DOHH2 (cell line): ENCODE data around the gene CPNE8.

Experiments used
- H3F3A ChIP-seq: fragments of 200-600 bp; sonication (generic), shearing (Covaris generic); 2 replicates; pipeline ENCODE4 v1.6.0; 2016; ENCODE audit warnings: antibody characterized with exemption, mild to moderate bottlenecking; ENCODE audit not compliant: control insufficient read depth, insufficient read depth
- H3K27ac ChIP-seq: fragments of 200-600 bp; sonication (generic); 2 replicates; pipeline ENCODE4 v1.5.1; 2014; ENCODE audit warnings: low read depth, mild to moderate bottlenecking, low read length, moderate library complexity
- H3K27me3 ChIP-seq: fragments of 200-600 bp; sonication (generic); 2 replicates; pipeline ENCODE4 v1.6.1; 2014; ENCODE audit warnings: mild to moderate bottlenecking, low read length, mixed read lengths; ENCODE audit not compliant: control insufficient read depth
- H3K36me3 ChIP-seq: fragments of 200-600 bp; sonication (generic); 2 replicates; pipeline ENCODE4 v1.6.1; 2014; ENCODE audit warnings: mild to moderate bottlenecking, low read length, moderate library complexity, mixed read lengths; ENCODE audit not compliant: control insufficient read depth
- H3K4me1 ChIP-seq: fragments of 200-600 bp; sonication (generic); 2 replicates; pipeline ENCODE4 v1.6.1; 2014; ENCODE audit warnings: mild to moderate bottlenecking, low read length, mixed read lengths; ENCODE audit not compliant: control insufficient read depth
- H3K4me2 ChIP-seq: fragments of 200-600 bp; sonication (generic); 2 replicates; pipeline ENCODE4 v1.6.0; 2014; ENCODE audit warnings: mild to moderate bottlenecking, low read length, moderate library complexity
- H3K4me3 ChIP-seq: fragments of 200-600 bp; sonication (generic); 2 replicates; pipeline ENCODE4 v1.5.1; 2014; ENCODE audit warnings: mild to moderate bottlenecking, low read length, mixed read lengths
- H3K79me2 ChIP-seq: fragments of 200-600 bp; sonication (generic); 2 replicates; pipeline ENCODE4 v1.6.1; 2014; ENCODE audit warnings: mild to moderate bottlenecking, low read length, mixed read lengths; ENCODE audit not compliant: control insufficient read depth
- H3K9me2 ChIP-seq: fragments of 200-600 bp; sonication (generic); replicated peaks from 2 replicates; pipeline ENCODE4 v1.6.1; 2014; ENCODE audit warnings: mild to moderate bottlenecking, low read length, mixed read lengths; ENCODE audit not compliant: control insufficient read depth
- H3K9me3 ChIP-seq: fragments of 200-600 bp; sonication (generic); 2 replicates; pipeline ENCODE4 v1.6.1; 2014; ENCODE audit warnings: antibody characterized with exemption, low read length, mixed read lengths; ENCODE audit not compliant: control insufficient read depth, insufficient read depth
- H4K20me1 ChIP-seq: fragments of 200-600 bp; sonication (generic); 2 replicates; pipeline ENCODE4 v1.6.0; 2014; ENCODE audit warnings: low read depth, mild to moderate bottlenecking, antibody characterized with exemption, low read length, moderate library complexity; ENCODE audit not compliant: control insufficient read depth, insufficient read depth
- EZH2phosphoT487 ChIP-seq: fragments of 200-600 bp; sonication (generic); IDR thresholded peaks from 2 replicates; pipeline ENCODE4 v1.6.1; 2017; ENCODE audit warnings: borderline replicate concordance, mild to moderate bottlenecking, antibody characterized with exemption, low read length, moderate library complexity, mixed read lengths
- TF ChIP-seq, protein P1 (sequence below): fragments of 200-600 bp; sonication (generic); IDR thresholded peaks from one replicate; pipeline ENCODE4 v1.5.1; 2014; ENCODE audit warnings: antibody characterized with exemption, mild to moderate bottlenecking, low read depth, low read length; ENCODE audit not compliant: poor library complexity, severe bottlenecking

The CPNE8 gene

DNA sequence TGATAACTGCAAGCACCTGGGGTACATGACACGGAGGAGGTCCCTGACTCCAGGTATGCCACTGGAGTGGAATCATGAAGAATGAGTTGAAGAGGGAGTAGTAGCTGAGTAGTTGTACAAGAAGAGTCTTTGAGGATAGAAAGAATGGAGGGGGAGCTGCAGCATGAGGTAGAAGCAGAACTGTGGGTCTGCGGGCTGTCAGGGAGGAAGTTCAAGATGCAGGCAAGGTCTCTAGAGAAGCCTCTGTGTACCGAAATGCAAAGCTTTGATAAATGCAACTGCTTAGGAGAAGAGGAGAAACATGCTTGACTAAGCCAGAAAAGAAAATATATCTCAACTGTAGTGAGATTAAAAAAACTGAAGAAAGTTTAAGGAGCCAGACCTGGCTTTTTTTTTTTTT is 91.5 kb downstream of the CPNE8 start:
- no peaks in the 10 kb centered on the region for H3K9me2 ChIP-seq
- no peaks in the 10 kb centered on the region for H3K36me3 ChIP-seq
- H4K20me1 ChIP-seq, result no peaks in the 10 kb centered on the region
- H3K4me1 ChIP-seq, result no peaks in the 10 kb centered on the region
- no peak overlapping the region for H3K4me3 ChIP-seq
- H3K27me3 ChIP-seq, result no peaks in the 10 kb centered on the region
- H3K79me2 ChIP-seq, result no peaks in the 10 kb centered on the region
- no peaks in the 10 kb centered on the region for H3K9me3 ChIP-seq
- no peak overlapping the region for H3K4me2 ChIP-seq
- no peak overlapping the region for H3K27ac ChIP-seq
- H3F3A ChIP-seq, result no peaks in the 10 kb centered on the region
- TF ChIP-seq EZH2phosphoT487, result no peak
- TF ChIP-seq, protein P1, sequence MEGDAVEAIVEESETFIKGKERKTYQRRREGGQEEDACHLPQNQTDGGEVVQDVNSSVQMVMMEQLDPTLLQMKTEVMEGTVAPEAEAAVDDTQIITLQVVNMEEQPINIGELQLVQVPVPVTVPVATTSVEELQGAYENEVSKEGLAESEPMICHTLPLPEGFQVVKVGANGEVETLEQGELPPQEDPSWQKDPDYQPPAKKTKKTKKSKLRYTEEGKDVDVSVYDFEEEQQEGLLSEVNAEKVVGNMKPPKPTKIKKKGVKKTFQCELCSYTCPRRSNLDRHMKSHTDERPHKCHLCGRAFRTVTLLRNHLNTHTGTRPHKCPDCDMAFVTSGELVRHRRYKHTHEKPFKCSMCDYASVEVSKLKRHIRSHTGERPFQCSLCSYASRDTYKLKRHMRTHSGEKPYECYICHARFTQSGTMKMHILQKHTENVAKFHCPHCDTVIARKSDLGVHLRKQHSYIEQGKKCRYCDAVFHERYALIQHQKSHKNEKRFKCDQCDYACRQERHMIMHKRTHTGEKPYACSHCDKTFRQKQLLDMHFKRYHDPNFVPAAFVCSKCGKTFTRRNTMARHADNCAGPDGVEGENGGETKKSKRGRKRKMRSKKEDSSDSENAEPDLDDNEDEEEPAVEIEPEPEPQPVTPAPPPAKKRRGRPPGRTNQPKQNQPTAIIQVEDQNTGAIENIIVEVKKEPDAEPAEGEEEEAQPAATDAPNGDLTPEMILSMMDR, result no peak

DNA sequence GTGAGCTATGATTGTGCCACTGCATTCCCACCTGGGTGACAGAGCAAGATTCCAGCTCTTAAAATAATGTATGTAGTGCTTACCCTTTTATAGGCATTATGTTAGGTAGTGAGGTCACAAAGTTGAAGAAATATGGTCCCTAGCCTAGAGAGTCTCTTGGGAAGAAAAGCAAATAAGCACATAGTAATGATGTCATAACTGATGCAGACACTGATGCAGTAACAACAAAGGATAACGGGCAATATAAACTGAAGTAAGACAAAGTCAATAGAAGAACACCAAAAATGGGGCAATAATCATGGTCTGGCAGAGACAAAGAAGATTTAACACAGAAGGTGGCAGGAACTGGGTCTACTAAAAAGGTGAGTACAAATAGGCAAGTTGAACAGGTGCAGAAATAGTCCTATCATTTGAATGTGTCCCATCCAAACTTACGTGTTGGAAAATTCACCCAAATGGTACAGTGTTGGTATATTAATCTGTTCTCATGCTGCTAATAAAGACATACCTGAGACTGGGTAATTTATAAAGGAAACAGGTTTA is 93.5 kb downstream of the CPNE8 start:
- H3K4me1 ChIP-seq, result no peaks in the 10 kb centered on the region
- H3K4me3 ChIP-seq, result no peak overlapping the region
- no peaks in the 10 kb centered on the region for H4K20me1 ChIP-seq
- H3K9me2 ChIP-seq, result no peaks in the 10 kb centered on the region
- H3K27me3 ChIP-seq, result no peaks in the 10 kb centered on the region
- H3F3A ChIP-seq, result no peaks in the 10 kb centered on the region
- no peaks in the 10 kb centered on the region for H3K36me3 ChIP-seq
- H3K27ac ChIP-seq, result no peak overlapping the region
- no peaks in the 10 kb centered on the region for H3K79me2 ChIP-seq
- no peaks in the 10 kb centered on the region for H3K9me3 ChIP-seq
- H3K4me2 ChIP-seq, result no peak overlapping the region
- TF ChIP-seq EZH2phosphoT487, result no peak
- TF ChIP-seq, protein P1, result no peak

DNA sequence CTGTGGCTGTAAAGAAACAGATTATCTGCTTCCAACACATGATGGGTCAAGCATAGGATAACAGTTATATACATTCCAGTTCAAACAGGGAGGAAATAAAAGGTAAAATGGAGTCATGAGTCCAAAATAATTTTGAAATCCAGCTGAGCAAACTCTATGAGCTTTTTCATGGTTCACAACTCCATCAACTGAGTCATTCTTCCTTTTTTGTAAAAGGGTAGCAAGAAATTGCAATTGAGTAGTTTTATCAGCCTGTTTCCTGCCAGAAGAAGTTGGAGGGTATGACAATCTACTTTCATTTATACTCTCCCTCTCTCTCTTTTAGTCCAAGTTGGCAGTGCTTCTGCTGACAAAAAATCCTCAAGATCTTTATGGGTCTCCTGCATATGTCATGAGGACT is 95.6 kb downstream of the CPNE8 start:
- Histone ChIP-seq H3K9me2 (no peaks in the 10 kb centered on the region), H3F3A (no peaks in the 10 kb centered on the region), H3K4me1 (no peaks in the 10 kb centered on the region), H3K27me3 (no peaks in the 10 kb centered on the region), H3K9me3 (no peaks in the 10 kb centered on the region), H3K27ac (no peak overlapping the region), H3K36me3 (no peaks in the 10 kb centered on the region), H3K79me2 (no peaks in the 10 kb centered on the region), H3K4me2 (no peak overlapping the region), H3K4me3 (no peak overlapping the region), H4K20me1 (no peaks in the 10 kb centered on the region)
- TF ChIP-seq, protein P1, result no peak
- no peak for TF ChIP-seq EZH2phosphoT487
